HG03103 (cell line): Measurements from ENCODE around the gene B4GALT5.

Experiments used
- ATAC-seq: cut with Tn5 transposase; IDR thresholded peaks from one replicate; pipeline ENCODE4 v1.9.1; 2021; ENCODE audit warnings: low read depth; ENCODE audit not compliant: unreplicated experiment

Gene B4GALT5

DNA sequence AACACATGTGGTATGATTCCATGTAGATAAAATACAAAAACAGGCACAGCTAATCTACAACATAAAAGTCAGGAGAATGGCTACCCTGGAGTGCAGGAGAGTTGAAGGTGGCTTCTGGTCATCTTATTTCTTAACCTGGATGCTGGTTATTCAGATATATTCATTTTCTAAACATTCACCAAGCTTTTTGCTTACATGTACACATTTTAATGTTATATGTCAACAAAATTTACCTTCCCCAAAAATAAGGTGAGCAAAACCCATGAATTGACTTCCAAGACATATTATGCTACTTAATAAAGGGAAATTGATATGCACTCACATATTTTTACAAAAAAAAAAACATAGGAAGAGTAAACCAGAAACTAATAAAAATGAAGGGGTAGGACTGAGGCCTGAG, 50.6 kb downstream of the B4GALT5 start:
- ATAC-seq: no peak

DNA sequence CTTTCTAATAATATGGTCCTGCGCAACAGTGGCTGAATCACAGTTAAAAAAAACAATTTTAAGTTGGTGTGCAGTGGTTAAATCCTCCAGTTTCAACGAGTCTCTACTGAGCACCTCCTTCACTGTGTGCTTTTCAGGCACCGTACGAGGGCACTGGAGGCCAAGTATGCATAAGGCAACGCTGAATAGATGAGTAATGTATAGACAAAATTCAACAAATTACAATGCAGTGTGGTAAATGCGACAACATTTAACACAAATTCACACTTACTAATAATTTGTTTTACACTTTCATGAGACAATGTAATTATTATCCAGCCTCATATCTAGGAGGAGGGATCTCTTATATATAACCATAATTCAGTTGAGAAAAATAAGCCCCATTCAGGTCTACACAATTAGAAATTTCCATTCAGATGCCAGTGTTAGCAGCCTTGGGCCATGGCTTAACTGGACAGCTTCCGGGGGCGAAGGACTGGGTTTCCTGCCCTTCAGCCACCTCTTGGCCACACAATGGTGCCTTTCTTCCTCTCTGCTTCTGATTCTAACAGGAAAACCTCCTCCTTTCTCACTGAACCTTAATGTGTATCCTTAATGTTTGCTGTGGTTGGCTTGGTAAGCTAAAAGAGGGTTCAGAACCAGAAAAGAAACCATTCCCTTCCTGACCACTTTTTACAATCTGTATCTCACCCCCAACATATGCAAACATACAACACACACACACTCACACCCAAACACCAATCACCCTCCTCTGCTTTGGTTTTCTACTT, 51.9 kb downstream of the B4GALT5 start:
- ATAC-seq: no peak

DNA sequence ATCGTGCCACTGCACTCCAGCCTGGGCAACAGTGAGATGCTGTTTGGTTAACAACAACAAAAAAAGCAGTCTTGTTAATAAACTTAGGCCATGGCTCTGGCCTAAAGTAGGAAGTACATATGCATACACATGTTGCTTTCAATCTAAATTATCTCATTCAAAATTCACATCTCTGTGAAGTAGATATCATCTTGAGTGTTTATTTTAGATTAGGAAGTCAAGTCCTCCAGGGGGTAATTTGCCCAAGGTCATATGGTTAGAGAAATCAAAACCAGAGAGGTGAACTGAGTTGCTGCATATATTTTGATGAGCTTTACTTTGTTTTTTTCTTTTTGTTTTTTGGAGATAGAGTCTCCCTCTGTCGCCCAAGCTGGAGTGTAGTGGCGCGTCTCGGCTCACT, 52.8 kb downstream of the B4GALT5 start:
- no peak for ATAC-seq

DNA sequence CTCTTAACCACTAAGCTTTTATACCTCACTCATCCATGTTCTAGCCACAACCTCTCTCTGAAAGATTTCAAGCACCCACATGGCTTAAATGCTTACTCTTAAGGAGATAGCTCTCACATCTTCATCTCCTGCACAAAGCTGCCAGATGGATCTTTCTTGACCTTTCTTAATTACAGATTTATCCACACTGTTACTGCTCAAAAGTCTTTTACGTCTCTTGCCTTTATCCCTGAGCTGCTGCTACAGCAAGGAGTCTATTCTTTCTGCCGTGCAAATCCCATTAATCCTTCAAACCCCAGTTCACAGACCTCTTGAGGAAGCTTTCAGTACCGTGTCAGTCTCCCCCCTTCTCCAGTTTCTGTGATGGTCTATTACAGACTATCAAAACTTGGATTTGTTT, 54.6 kb downstream of the B4GALT5 start:
- ATAC-seq: no peak

DNA sequence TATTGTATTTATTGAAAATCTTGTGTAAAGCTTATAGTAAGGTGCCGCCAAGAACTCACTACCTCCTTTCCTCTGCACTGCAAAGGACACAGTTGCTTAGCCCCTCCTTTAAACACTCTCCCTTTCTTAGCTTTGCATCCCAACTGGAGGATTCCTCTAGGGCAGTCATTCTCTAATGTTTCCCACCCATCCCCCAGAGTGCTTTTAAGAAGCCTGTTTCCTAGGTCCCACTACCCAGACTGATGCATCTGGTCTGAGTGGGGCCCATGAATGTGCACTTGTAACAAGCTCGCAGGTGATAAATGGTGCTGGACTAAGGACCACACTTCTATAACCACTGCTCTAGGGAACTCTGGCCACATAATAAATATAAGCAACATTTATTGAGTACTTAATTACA, 55.2 kb downstream of the B4GALT5 start:
- ATAC-seq: no peak

DNA sequence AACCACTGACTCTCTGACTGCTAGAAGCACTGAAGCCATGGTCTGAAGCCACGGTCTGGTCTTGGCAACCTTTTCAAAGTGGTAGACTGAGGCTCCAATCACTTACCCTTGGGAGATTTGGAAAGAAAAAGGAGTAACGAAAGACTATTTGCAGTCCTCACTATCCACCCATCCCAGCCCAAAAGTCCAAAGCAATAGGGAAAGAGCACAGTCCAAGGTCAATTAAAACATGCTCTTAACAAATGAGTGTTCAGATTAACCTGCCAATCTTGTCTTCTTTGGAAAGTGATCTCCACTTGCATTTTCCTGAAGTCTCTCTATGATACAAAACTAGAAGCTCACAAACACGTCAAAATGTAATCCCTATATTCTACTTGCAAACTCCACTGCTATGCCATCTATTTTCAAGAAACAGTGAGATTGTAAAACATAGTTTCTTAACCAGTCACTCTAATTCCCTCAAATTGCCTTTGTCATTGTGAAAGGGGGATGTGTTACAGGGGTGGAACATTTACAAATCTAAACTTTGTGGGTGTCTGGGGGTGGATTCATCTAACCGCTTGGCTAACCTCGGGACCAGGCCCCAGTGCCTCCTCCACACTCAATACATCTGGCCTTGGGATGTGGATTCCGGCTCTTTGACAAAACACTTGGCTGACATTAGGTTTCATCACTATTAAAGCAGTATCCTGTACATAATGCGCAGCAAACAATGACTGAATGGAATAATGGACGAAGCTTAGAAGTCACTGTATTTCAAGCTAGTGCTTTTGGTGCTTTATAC, 56.4 kb downstream of the B4GALT5 start:
- ATAC-seq: no peak

DNA sequence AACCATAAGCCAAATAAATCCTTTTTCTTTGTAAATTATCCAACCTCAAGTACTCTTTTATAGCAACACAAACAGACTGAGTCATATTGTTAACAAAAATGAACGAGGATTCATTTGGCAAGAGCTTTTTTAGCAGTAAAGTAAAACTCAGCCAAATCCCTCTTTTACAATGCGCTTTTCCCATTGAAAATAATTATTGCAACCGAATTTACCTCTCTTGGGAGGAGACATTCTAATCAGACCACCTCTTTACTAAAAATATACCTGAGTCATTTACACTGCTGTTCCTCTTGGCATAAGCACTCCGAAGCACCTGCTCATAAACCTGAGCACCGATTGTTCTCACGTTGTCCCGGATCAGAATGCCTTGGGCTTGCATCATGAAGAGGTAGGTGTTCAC, 57.4 kb downstream of the B4GALT5 start:
- ATAC-seq: no peak

DNA sequence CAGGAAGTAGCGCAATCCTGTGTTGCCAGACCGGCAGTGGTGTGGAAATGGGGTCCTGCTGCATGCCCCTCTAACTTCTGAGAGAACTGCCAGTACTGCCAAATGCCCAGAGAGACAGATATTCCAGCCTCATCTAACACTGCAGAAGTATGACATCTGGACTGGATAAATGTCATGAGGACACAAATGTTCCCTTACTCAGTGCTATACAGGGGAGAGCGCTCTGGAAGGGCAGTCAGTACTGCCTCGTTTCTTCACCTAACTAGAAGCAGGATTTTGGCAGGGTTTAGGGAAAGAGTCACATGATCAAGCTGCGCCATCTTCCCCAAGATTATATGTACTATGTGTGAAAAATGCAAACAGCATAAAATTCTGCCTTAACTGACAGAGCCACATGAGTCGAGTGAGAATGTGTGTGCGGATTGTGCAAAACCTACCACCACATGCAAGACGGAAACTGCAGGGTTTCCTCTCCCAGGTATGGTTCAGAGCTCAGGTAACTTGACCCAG, 59.7 kb downstream of the B4GALT5 start:
- no peak for ATAC-seq

DNA sequence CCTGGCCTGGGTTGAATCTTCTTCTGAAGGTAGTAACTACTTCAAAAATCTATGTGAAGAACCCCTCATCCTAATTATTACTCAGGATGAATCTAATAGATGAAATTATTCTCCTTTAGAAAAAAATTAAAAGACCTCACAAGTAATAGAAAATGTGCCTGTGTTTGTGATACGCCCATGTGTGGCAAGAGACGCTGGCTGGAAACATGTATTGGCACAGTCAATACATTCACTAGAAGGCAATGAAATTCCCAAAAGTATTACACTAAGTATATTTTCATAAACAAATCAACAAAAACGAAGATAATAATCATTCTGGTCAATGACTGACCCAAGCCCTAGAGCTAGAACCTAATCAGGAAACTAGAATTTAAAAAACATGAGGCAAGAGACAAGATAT, 64.0 kb downstream of the B4GALT5 start:
- ATAC-seq: no peak

DNA sequence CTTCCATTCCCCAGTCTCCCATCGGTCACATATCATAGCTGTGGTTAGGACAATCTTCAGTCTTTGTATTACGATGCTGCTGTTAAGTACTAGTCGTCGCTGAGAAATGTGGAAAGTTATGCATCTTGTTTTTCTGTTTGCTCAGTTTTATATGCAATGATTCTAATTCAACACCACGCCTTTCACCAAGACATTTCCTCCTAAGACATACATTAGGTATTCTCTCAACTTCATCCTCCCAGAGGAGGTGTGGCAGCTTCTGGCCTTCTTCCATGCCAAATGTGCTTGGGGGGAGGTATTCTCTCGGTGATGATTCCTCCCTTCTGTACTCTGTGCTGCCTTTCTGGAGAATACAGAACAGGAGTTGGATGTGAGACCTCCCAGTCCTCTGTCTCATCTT, 66.1 kb downstream of the B4GALT5 start:
- ATAC-seq: no peak

DNA sequence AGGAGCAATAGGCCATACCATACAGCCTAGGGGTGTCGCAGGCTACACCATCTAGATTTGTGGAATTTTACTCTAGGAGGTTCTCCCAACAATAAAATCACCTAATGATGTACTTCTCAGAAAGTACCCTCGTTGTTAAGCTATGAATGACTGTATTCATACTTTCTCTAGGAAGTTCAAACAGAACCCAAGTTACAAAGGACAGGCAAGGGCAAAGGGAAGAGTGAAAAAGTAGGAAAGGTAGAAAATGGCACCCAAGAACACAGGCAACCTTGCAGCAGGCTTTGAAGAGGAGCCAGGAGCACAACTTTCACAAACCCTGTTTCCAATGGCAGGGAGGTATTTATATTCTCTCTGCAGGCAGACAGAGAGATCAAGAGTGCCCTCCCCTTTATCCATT, 67.2 kb downstream of the B4GALT5 start:
- ATAC-seq: no peak

DNA sequence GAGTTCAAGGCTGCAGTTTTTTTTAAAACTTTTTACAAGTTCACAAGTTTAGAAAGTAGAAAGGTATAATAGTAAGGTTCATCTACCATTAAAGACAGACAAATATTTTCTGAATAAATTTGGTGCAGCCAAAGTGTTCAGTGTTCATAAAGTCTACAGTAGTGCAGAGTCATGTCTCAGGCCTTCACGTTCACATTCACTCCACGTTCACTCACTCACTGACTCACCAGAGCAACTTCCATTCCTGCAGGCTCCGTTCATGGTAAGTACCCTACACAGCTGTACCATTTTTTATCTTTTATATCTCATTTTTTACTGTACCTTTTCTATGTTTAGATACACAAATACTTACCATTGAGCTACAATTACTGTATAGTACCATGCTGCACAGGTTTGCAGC, 67.6 kb downstream of the B4GALT5 start:
- no peak for ATAC-seq

DNA sequence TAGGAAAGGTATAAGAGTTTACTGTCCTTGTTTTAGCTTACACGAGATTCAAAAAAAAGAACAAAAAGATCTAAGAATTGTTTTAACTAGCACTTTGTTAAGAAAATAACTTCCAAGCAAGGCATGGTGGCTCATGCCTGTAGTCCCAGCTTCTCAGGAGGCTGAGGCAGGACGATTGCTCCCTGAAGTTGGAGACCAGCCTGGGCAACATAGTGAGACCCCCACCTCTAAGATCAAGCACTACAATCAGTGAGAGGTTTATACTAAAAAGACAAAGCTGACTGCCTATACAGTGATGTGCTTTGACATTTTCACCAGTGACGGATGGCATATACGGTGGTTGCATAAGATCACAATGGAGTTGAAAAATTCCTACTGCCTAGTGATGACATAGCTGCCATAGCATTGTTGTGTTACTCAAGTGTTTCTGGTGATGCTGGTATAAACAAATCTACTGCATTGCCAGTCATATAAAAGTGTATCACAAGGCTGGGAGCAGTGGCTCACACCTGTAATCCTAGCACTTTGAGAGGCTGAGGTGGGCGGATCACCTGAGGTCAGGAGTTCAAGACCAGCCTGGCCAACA, 68.6 kb downstream of the B4GALT5 start:
- ATAC-seq: no peak

DNA sequence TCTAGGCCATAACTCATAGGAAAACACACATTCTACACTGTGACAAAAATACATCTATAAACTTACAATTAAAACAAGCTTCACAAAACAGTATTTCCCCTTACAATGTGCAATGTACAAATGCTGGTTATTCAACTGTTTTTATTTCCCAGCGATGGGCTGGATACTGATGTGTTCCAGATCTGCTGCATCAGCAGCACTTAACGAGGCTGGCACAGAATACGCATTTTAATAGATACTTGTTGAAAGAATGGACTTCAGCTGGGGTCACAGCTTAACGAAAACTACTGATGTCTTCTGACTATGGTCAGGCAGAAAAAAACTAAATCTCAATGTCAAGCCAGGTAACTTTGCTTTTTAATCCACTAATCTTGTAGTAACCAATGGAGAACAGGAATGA, 70.9 kb downstream of the B4GALT5 start:
- no peak for ATAC-seq

DNA sequence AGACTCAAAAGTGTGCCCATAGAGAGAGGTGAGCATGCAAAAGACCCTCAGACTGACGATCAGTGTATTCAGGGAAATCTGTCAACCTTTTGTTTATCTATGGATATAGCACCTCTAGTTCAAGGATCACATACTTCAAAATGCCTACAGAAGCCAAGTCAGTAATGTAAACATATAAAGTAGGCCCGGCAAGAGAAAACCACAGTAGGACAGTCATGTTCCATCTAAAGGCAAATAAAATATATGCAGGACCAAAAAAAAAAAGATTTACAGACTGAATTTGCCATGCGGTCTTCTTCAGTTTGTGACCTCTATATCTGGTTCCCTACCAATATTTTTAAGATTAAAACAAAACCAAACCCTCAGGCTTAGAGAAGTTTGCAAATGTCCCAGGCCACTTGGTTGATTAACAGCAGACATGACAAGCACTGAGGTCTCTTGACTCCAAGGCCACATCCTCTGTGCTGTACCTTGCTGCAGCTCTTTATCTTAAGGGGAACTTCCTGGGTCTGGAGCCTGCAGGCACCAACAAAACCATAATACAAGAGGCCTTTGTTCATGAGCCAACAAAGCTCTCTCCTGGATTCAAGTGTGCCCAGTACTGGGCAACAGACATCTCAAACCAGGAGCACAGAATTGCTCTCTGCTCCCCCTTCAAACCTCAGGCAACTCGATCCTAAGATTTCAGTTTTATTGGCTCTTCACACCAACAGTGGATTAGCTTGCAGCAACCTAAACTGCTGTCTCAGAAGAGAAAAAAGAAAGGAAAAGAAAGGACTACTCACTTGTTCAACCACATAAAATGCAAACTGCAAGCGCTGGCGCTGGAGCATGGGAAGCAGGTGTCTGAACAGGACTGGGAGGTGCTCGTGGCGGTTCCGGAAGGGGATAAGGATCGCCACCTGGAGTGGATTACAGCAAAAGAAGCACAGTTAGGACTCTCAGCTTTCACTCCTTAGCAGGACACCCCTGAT, 71.7 kb downstream of the B4GALT5 start:
- no peak for ATAC-seq

DNA sequence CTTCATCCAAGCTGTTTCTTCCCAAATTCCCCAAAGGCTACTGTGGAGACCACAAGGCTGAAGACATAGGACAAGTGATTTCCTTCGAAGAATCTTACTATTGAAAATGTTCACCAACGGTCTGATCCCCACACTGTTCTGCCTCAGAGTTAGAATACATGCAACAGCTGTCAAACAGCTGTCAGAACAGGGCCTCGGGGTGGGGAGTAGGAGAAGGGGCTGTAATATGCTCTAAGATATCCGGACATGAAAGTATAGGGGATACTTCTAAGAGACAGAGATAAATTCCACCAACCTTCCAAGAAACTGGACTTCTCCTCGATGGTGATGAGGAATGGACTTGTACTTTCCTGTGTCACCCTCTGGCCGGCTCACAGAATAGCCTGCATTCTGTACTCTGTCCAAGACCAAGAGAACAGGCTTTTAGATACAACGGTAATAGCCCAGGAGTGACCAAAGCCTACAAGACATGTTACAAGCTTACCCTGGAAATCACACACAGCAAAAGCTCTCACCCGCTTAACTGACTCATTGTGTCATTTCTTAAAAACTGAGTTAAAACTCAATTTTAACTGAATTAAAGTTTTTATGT, 76.5 kb downstream of the B4GALT5 start:
- ATAC-seq: no peak

DNA sequence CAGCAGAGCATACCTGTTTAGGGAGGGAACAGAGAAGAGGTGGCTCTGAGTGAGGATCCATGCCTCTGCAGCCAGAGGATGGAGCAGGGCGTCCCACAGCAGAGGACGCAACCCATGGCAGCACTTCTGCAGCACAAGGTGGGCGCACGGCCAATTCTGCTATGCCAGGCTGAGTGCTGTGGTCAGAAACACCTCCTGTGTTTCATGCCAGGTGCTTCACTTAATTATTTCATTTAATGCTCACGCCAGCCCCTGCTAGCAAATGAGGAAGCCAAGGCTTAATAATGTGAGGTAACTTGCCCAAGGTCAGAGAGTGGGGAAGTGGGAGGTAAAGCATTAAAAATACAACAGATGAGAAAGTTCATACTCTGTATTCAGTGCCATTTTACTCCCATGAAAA, 77.2 kb downstream of the B4GALT5 start:
- ATAC-seq: no peak

DNA sequence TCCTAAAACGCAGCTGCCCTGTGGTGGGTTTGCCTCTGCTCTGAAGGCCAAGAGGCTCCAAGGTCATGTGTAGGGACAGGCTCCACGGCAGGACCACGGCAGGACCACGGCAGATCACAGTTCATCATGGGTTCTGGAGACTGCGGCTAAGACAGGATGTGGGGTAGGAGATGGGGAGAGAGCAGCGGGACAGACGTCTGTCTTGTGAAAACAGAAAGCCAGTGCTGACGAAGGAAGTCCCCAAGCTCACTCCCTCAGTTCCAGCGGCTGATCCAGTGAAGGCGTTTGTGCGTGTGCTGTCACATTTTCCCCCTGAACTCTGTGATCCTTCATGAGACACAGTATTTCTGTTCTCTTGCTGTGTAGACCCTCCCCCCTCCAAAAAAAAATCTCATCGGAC, 77.8 kb downstream of the B4GALT5 start:
- ATAC-seq: no peak

DNA sequence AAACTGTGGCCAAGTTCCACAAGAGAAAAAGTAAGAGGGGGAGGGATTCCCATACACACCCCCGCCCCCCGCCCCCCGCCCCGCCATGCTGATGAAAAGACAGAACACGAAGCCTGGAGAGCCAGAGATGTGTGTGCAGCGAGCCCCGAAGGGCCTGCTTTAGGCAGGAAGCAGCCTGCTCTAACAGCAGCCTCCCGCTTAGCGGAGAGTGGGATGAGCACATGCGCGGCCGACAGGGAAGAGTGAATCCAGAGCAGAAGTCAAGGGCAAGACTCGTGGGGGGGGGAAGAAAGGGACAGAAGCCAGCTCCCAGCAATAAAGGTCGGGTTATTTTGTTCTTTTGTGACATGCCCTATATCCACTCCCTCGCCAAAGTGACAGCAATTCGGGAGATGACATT, 78.5 kb downstream of the B4GALT5 start:
- no peak for ATAC-seq

DNA sequence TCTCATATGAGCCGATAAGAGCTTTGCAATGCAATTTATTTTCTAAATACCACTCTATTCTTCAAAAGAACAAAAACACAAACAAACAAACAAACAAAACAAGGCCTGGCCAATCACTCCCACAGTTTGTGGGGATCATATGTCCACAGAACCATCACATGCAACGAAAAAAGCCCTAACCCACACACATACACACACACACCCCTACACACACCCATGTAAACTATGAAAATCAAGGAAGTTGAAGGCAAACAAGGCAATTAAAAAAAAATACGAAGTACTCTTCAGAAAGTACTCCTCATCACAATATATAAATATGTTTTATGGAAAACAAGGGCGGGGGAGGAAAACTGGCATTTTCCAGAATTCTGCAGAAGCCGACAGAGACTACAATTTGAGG, 79.6 kb downstream of the B4GALT5 start:
- ATAC-seq: no peak
